SK-N-MC (cell line): Measurements from ENCODE around the gene ASCC2.

ENCODE experiments used
- EZH2 ChIP-seq: fragments of 200-600 bp; sonication (generic); IDR thresholded peaks from one replicate; pipeline ENCODE4 v1.6.1; 2017; ENCODE audit warnings: antibody characterized with exemption
- POLR2AphosphoS5 ChIP-seq: IDR thresholded peaks from 2 replicates; pipeline ENCODE4 v1.6.1; 2012; ENCODE audit warnings: mild to moderate bottlenecking, low read depth, low read length, borderline replicate concordance

DNA sequence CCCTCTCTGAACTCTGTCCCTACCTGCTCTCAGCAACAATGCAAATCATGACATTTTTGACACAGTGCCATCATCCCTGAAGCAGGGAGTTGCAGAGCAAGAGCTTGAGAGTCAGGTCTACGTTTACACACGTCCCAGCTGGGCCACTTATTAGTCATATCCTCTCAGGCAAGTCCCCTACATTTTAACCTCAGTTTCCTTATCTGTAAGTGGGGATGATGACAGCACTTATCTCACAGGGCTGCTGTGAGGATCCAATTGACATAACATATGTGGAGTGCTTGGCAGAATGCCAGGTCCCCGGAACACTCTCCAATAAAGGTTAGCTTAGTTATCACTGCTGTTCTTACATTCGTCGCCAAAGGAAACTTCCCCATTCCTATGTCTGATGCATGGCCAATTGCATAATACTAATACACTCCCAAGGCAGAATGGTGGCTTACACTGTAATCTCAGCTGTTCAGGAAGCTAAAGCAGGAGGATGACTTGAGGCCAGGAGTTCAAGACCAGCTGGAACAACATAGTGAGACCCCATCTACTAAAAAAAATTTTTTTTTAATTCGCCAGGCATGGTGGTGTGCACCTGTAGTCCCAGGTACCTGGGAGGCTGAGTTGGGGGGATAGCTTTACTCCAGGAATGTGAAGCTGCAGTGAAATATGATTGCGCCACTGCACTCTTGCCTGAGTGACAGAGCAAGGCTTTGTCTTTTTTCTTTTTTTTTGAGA lies 16.6 kb downstream of the ASCC2 start:
- TF ChIP-seq POLR2AphosphoS5 (no peak), EZH2 (no peak)
